GM12865 (cell line): ENCODE results near the gene CLP1.
"Not testable (repeated sequence)": the region's sequence is repeated elsewhere in the genome, so short reads cannot be mapped to it uniquely, and the experiment has no call there.

Experiments
- DNase-seq: peaks from one replicate; pipeline ENCODE4 v3.0.0; 2010; ENCODE audit warnings: low read depth
- H3K4me3 ChIP-seq: 2 replicates; pipeline ENCODE4 v1.5.1; 2011; ENCODE audit warnings: mild to moderate bottlenecking, low read depth, low read length, control low read depth
- CTCF ChIP-seq: IDR thresholded peaks from 2 replicates; pipeline ENCODE4 v1.5.1; 2011; ENCODE audit warnings: low read length, control low read depth, low read depth, inconsistent platforms; ENCODE audit not compliant: insufficient read depth; ENCODE audit errors: missing control alignments

CLP1 gene

GRCh38 chr11:57649826-57650738 is 7.5 kb upstream of the CLP1 start, which contains the start of gene YPEL4:
TSS of gene YPEL4 (minus strand) at chr11:57649912. CDS start at chr11:57647107, 2,805 bp downstream.
- no peak for DNase-seq
- TF ChIP-seq CTCF, result no peak
- H3K4me3 ChIP-seq, result no peak within 1 kb of the TSS

DNA sequence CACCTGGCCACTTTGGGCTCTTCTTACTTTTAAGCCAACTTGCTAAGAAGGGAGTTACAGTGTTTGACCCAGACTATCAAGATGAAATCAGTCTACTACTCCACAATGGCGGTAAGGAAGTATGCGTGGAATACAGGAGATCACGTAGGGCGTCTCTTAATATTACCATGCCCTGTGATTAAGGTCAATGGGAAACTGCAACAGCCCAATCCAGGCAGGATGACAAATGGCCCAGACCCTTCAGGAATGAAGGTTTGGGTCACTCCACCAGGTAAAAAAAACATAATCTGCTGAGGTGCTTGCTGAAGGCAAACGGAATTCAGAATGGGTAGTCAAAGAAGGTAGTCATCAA is 6.8 kb upstream of the CLP1 start:
- DNase-seq, result no peak
- no peak overlapping the region for H3K4me3 ChIP-seq
- TF ChIP-seq CTCF, result no peak

DNA sequence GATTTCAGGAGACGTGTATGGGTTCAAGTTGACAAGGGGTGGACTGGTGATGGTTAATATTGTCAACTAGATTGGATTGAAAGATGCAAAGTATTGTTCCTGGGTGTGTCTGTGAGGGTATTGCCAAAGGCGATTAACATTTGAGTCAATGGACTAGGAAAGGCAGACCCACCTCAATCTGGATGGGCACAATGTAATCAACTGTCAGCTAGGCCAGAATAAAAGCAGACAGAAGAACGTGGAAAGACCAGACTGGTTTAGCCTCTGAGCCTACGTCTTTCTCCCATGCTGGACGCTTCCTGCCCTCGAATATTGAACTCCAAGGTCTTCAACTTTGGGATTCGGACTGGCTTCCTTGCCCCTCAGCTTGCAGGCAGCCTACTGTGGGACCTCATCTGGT is 6.2 kb upstream of the CLP1 start:
- H3K4me3 ChIP-seq, result no peak overlapping the region
- no peak for TF ChIP-seq CTCF
- no peak for DNase-seq

- not testable (repeated sequence) for H3K4me3 ChIP-seq, DNase-seq
Measured at GRCh38 chr11:57652230-57652629, 5.3 kb upstream of the CLP1 start.

DNA sequence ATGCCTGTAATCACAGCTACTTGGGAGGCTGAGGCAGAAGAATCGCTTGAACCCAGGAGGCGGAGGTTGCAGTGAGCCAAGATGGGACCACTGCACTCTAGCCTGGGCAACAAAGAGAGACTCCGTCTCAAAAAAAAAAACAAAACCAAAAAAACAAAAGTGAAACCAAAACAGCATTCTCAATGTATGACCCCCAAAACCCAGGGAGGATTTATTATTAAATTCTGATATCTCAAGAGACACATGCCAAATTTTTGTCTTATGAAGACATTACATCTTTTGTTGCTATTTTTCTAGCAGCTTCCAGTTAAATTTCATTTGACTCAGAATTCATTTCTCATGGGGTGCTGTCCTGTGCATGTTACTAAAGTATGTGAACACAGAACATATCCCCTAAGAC is 4.9 kb upstream of the CLP1 start:
- no peak overlapping the region for H3K4me3 ChIP-seq
- no peak for DNase-seq
- no peak for TF ChIP-seq CTCF

GRCh38 chr11:57653163-57653562 is 4.4 kb upstream of the CLP1 start:
- H3K4me3 ChIP-seq, result no peak overlapping the region
- no peak for DNase-seq
- TF ChIP-seq CTCF, result no peak

DNA sequence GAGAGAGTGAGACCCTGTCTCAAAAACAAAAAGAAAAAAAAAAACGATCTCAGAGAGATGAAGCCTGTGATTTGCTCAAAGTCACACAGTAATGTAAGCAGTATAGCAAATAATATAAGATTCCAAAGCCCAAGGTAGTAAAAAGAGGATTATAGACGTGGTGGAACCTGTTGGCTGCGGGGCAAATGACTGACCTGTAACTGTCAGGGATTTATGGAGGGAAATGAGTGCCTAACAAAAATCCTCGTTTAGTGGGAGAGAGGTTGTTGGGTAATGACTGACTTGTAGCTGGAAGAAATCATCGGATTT is 723 bp upstream of the CLP1 start:
- TF ChIP-seq CTCF, result no peak
- peak overlapping the region; percentile 51 for H3K4me3 ChIP-seq
- DNase-seq, result no peak
